Measurements from ENCODE around the gene AMDHD2. TPM values are rescaled to one million over a fixed set of nuclear protein-coding genes. Genes with fewer than 3 reads are reported as not detected.
"Not testable (repeated sequence)": the region's sequence is repeated elsewhere in the genome, so short reads cannot be mapped to it uniquely, and the experiment has no call there.

Gene AMDHD2
- total and polyA plus RNA-seq, 2 of the 13 experiments (the other 11 are each of a cell fraction or from before 2014, with no cell fraction given) = 33.5 to 39.1 TPM

DNA sequence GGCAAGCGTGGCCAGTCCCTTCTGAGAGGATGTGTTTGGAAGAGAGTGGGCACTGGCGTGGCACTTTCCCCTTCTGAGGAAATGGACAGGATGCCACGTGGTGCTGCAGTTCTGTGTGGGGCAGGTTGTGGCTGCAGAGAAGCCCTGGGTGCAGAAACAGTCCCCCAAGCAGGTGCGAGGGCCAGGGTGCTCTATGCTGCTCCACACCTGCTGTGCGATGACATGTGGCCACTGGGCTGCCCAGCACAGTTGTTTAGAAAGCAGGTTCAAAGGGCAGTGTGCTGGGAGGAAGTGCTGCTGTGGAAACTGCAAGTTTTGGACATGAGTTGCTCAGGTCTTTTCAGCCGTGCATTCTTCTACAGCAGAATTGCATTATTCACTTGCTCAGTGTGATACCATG lies 21.2 kb downstream of the AMDHD2 start (continued):
- TF ChIP-seq EP300 (IDR thresholded peaks at IDR 0.05; ENCODE audit: low read depth in 2 of 2, low read length in 2 of 2) (peak in 1 of 2 experiments; percentile 39; a peak in 1 of 4 replicates), TGIF2 (CRISPR knock-in tag; IDR thresholded peaks at IDR 0.05) (peak; percentile 70), SAP130 (CRISPR knock-in tag; IDR thresholded peaks at IDR 0.05; ENCODE audit: low read depth) (peak; percentile 95), ZNF441 (CRISPR knock-in tag; IDR thresholded peaks at IDR 0.05; ENCODE audit: borderline replicate concordance) (0 out of 2 replicates have a peak, but pooled peaks have one; percentile 44), GATAD1 (CRISPR knock-in tag; IDR thresholded peaks at IDR 0.05) (0 out of 2 replicates have a peak, but pooled peaks have one; percentile 18), RARA (CRISPR knock-in tag; IDR thresholded peaks at IDR 0.05) (peak; percentile 60), AKAP8 (CRISPR knock-in tag; IDR thresholded peaks at IDR 0.05) (peak; percentile 66; the same call in 1 of the 2 replicates), FOXA3 (CRISPR knock-in tag; IDR thresholded peaks at IDR 0.05) (peak; percentile 62), FOXA1 (CRISPR knock-in tag; IDR thresholded peaks at IDR 0.05) (0 out of 2 replicates have a peak, but pooled peaks have one; percentile 34), ZNF557 (CRISPR knock-in tag; IDR thresholded peaks at IDR 0.05) (0 out of 2 replicates have a peak, but pooled peaks have one; percentile 54), BCL6 (CRISPR knock-in tag; IDR thresholded peaks at IDR 0.05) (peak; percentile 62), PPARG (CRISPR knock-in tag; conservative IDR thresholded peaks at IDR 0.05) (0 out of 2 replicates have a peak, but pooled peaks have one; percentile 30), SOX5 (CRISPR knock-in tag; IDR thresholded peaks at IDR 0.05; ENCODE audit: borderline replicate concordance) (peak; percentile 58; the same call in 1 of the 2 replicates), CBX5 (CRISPR knock-in tag; IDR thresholded peaks at IDR 0.05; ENCODE audit: borderline replicate concordance) (peak; percentile 49; the same call in 1 of the 2 replicates)
- not testable (repeated sequence) for TF ChIP-seq EP300 (CRISPR knock-in tag; IDR thresholded peaks at IDR 0.05; ENCODE audit: borderline replicate concordance); FOXA1 (IDR thresholded peaks at IDR 0.05)
- TF ChIP-seq, protein P1, sequence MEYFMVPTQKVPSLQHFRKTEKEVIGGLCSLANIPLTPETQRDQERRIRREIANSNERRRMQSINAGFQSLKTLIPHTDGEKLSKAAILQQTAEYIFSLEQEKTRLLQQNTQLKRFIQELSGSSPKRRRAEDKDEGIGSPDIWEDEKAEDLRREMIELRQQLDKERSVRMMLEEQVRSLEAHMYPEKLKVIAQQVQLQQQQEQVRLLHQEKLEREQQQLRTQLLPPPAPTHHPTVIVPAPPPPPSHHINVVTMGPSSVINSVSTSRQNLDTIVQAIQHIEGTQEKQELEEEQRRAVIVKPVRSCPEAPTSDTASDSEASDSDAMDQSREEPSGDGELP (IDR thresholded peaks at IDR 0.05; ENCODE audit: borderline replicate concordance, low read depth) = peak; percentile 64; the same call in 1 of the 2 replicates
- TF ChIP-seq, protein P2, sequence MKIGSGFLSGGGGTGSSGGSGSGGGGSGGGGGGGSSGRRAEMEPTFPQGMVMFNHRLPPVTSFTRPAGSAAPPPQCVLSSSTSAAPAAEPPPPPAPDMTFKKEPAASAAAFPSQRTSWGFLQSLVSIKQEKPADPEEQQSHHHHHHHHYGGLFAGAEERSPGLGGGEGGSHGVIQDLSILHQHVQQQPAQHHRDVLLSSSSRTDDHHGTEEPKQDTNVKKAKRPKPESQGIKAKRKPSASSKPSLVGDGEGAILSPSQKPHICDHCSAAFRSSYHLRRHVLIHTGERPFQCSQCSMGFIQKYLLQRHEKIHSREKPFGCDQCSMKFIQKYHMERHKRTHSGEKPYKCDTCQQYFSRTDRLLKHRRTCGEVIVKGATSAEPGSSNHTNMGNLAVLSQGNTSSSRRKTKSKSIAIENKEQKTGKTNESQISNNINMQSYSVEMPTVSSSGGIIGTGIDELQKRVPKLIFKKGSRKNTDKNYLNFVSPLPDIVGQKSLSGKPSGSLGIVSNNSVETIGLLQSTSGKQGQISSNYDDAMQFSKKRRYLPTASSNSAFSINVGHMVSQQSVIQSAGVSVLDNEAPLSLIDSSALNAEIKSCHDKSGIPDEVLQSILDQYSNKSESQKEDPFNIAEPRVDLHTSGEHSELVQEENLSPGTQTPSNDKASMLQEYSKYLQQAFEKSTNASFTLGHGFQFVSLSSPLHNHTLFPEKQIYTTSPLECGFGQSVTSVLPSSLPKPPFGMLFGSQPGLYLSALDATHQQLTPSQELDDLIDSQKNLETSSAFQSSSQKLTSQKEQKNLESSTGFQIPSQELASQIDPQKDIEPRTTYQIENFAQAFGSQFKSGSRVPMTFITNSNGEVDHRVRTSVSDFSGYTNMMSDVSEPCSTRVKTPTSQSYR (CRISPR knock-in tag; IDR thresholded peaks at IDR 0.05; ENCODE audit: borderline replicate concordance) = peak; percentile 38; the same call in 1 of the 2 replicates
- TF ChIP-seq, protein P3, sequence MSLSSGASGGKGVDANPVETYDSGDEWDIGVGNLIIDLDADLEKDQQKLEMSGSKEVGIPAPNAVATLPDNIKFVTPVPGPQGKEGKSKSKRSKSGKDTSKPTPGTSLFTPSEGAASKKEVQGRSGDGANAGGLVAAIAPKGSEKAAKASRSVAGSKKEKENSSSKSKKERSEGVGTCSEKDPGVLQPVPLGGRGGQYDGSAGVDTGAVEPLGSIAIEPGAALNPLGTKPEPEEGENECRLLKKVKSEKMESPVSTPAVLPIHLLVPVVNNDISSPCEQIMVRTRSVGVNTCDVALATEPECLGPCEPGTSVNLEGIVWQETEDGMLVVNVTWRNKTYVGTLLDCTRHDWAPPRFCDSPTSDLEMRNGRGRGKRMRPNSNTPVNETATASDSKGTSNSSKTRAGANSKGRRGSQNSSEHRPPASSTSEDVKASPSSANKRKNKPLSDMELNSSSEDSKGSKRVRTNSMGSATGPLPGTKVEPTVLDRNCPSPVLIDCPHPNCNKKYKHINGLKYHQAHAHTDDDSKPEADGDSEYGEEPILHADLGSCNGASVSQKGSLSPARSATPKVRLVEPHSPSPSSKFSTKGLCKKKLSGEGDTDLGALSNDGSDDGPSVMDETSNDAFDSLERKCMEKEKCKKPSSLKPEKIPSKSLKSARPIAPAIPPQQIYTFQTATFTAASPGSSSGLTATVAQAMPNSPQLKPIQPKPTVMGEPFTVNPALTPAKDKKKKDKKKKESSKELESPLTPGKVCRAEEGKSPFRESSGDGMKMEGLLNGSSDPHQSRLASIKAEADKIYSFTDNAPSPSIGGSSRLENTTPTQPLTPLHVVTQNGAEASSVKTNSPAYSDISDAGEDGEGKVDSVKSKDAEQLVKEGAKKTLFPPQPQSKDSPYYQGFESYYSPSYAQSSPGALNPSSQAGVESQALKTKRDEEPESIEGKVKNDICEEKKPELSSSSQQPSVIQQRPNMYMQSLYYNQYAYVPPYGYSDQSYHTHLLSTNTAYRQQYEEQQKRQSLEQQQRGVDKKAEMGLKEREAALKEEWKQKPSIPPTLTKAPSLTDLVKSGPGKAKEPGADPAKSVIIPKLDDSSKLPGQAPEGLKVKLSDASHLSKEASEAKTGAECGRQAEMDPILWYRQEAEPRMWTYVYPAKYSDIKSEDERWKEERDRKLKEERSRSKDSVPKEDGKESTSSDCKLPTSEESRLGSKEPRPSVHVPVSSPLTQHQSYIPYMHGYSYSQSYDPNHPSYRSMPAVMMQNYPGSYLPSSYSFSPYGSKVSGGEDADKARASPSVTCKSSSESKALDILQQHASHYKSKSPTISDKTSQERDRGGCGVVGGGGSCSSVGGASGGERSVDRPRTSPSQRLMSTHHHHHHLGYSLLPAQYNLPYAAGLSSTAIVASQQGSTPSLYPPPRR (CRISPR knock-in tag; IDR thresholded peaks at IDR 0.05; ENCODE audit: borderline replicate concordance) = 0 out of 2 replicates have a peak, but pooled peaks have one; percentile 20
- TF ChIP-seq, protein P4, sequence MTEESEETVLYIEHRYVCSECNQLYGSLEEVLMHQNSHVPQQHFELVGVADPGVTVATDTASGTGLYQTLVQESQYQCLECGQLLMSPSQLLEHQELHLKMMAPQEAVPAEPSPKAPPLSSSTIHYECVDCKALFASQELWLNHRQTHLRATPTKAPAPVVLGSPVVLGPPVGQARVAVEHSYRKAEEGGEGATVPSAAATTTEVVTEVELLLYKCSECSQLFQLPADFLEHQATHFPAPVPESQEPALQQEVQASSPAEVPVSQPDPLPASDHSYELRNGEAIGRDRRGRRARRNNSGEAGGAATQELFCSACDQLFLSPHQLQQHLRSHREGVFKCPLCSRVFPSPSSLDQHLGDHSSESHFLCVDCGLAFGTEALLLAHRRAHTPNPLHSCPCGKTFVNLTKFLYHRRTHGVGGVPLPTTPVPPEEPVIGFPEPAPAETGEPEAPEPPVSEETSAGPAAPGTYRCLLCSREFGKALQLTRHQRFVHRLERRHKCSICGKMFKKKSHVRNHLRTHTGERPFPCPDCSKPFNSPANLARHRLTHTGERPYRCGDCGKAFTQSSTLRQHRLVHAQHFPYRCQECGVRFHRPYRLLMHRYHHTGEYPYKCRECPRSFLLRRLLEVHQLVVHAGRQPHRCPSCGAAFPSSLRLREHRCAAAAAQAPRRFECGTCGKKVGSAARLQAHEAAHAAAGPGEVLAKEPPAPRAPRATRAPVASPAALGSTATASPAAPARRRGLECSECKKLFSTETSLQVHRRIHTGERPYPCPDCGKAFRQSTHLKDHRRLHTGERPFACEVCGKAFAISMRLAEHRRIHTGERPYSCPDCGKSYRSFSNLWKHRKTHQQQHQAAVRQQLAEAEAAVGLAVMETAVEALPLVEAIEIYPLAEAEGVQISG (CRISPR knock-in tag; IDR thresholded peaks at IDR 0.05) = peak; percentile 59; the same call in 1 of the 2 replicates
